Measurements from ENCODE around the gene JMY.

Gene JMY

GRCh38 chr5:79235634-79236361, at the start of gene JMY:
TSS of gene JMY (plus strand) at chr5:79236131. CDS start at chr5:79236651, 520 bp downstream.
- peak; percentile 75 for DNase-seq

- DNase-seq = no peak
Measured at GRCh38 chr5:79186455-79186854, 49.5 kb upstream of the JMY start.

- no peak for DNase-seq
Measured at GRCh38 chr5:79189439-79190234, 46.3 kb upstream of the JMY start.

- no peak for DNase-seq
Measured at GRCh38 chr5:79190235-79190529, 45.7 kb upstream of the JMY start.

GRCh38 chr5:79191457-79191856, 44.5 kb upstream of the JMY start:
- DNase-seq = no peak

GRCh38 chr5:79193643-79194042, 42.3 kb upstream of the JMY start:
- DNase-seq = no peak

GRCh38 chr5:79200573-79201183, 35.3 kb upstream of the JMY start:
- DNase-seq = no peak

GRCh38 chr5:79201206-79201605, 34.7 kb upstream of the JMY start:
- DNase-seq = no peak

- DNase-seq = no peak
Measured at GRCh38 chr5:79202076-79202475, 33.9 kb upstream of the JMY start.

GRCh38 chr5:79205965-79206364, 30.0 kb upstream of the JMY start:
- DNase-seq = peak; percentile 20

- DNase-seq = no peak
Measured at GRCh38 chr5:79206541-79206940, 29.4 kb upstream of the JMY start.

- no peak for DNase-seq
Measured at GRCh38 chr5:79209505-79209904, 26.4 kb upstream of the JMY start.

- no peak for DNase-seq
Measured at GRCh38 chr5:79224286-79224984, 11.5 kb upstream of the JMY start.

- no peak for DNase-seq
Measured at GRCh38 chr5:79225026-79225425, 10.9 kb upstream of the JMY start.

GRCh38 chr5:79225441-79225840, 10.5 kb upstream of the JMY start:
- no peak for DNase-seq

- no peak for DNase-seq
Measured at GRCh38 chr5:79227484-79228025, 8.4 kb upstream of the JMY start.

- no peak for DNase-seq
Measured at GRCh38 chr5:79229357-79230174, 6.4 kb upstream of the JMY start.

- DNase-seq = peak; percentile 24
Measured at GRCh38 chr5:79235261-79235633, 684 bp upstream of the JMY start.

- peak; percentile 56 for DNase-seq
Measured at GRCh38 chr5:79236362-79236969, 535 bp downstream of the JMY start.

- peak; percentile 40 for DNase-seq
Measured at GRCh38 chr5:79236970-79237739, 1.2 kb downstream of the JMY start.
